SHP77 treated with DMSO at 0.1 percent for 48 hours (cell line): ENCODE measurements around the gene SRRM2.

Source experiments
- DNase-seq: peaks from one replicate; lab custom pipeline; 2025; lab: John Stamatoyannopoulos, UW

SRRM2 gene

DNA sequence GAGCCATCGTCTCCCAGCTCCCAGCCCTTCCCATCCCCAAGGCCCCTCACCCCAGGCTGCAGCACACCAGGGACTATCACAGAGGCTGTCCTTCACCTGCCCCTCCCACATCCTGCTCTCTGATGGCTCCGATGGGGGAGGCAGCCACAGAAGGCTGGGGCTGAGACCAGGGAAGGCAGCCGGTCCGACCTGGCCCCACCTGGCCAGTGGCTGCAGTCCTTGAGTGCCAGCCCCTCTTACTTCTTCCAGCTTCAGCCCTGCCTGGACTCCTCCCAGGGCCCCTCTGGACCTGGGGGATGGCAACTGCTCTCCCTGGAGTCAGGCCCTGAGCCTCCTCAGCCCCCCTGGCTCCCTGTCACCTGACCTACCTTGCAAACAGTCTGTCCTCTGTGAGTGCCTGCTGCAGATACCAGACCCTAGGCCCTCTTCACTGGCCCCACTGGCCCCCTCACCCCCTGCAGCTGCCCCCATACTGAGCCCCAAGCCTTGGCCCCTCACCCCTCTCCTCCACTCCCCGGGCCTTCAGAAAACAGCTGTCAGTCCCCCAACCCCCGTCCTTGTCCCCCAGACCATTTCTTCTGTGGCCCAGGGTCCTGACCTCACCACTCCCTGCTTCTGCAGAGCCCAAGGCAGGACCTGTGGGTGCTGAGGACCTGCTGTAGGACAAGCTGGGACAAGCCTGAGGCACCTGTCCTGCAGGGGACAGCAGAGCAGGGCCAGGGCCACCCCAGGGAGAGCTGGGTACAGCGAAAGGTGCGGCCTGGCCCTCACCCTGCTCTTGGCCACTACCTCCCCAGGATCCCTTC, 12.6 kb upstream of the SRRM2 start:
- no peak for DNase-seq

DNA sequence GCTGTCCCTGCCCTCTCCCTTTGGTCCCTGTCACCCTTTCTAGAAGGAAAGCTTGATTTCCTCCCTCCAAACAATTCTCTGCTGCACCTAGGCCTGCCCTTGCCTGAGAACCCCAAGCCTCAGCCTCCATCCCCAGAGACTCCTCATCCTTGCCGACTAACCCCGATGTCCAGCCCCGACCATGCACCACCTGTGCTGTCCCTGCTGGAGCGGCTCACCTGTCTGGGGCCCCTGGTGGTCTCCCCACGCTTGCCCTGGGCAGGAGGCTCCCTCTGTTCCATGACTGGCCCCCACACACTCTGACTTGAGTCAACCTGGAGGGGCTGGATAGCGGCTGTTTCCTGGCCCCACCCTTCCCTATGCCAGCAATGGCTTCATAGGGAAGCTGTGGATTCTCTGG, 12.0 kb upstream of the SRRM2 start:
- DNase-seq: no peak

DNA sequence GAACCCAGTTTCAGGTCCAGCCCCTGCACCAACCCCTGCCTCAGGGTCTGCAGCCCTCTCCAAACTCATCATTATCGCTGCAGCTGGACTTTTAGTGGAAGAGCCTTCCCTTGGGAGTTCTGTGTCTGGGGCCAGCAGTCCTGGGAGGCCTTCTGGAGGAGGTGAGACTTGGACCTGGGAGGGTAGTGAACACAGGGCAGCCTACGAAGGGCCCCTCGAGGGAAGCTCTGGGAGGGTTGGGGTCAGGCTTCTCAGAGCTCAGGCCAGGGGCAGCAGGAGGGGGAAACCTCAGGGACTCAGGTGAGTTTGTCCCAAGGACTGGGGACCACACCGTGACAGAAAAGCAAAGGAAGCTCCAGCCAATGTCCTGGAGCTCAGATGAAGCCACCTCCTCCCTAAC, 11.3 kb upstream of the SRRM2 start:
- DNase-seq: no peak

DNA sequence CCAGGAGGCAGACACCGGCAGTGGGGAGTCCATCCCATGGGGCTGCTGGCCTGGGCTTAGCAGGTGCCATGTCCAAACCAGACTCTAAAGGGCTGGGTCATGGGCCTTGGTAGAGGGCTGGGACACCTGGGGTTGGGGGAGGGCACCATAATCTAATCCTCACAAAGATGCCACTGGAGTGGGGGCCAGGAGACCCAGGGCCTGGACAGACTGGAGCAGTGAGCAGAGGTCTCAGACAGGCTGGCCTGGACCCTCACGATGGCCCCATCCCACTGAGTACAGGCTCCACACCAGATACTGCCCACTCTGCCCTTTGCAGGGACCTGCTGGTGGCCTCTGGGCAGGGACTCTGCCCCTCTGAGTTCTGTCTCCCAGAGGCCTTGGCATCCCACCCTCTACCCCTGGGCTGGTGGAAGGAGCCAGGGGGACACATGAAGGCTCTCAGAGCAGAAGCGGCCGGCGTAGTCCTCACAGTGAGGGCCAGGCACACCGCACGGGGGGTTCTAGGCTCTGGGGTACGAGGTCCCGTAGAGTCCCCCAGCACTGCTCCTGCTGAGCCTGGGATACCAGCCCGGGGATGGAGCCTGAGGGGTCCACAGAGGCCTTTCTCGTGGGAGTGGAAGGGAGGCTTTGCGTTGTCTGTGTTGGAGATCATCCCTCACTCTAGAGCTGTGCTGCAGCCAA, 10.0 kb upstream of the SRRM2 start:
- DNase-seq: no peak

DNA sequence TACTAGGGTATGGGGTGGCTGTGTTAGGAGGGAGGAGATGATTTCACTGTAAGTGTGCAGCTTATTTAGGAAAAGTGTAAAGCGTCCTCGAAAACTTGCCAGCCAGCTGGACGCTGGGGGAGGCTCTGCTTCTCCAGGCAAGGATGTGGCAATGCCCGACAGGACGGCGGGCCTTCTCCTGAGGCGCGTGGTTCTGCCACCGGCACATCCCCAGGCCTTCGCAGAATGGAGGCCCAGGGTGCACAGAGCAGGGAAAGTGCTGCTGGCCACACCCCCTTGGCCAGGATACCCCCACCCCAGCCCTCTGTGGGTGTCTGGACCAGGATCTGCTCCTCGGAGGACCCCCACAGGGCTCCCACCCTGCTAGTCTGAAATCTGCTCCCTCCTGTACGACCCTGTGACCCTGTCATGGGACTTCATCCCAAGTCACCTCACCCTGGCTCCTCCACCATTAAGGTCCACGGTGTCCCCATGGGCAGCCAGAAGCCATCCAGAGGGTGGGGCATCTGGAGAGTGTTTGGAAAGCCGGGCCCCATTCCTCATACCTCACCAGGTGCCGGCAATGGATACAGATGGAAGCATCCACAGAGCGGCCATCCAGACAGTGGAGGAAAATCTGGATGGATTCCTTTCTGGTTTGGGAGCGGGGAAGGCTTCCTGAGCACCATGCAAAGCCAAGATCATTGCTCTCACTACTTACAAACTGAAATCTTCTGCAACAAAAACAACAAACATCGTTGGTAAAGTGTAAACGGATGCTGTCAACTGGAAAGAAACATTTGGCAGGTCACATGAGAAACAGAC, 9.2 kb upstream of the SRRM2 start:
- DNase-seq: no peak

DNA sequence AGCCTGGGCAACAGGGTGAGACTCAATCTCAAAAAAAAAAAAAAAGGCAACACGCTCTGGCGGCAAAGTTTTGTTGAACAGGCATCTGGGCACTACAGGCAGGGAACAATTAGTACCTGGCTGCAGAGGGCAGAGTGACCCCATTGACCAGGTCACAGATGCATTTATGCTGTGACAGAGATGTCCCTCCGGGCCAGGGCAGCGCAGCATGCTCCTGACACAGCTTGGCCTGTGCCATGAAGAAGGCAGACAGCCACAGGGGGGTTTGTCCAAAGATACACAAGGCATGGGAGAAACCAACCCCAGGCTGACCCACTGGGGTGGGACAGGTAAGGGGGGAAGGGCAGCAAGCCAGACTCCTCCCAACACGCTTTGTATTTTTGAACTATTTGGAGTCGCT, 7.7 kb upstream of the SRRM2 start:
- DNase-seq: no peak

DNA sequence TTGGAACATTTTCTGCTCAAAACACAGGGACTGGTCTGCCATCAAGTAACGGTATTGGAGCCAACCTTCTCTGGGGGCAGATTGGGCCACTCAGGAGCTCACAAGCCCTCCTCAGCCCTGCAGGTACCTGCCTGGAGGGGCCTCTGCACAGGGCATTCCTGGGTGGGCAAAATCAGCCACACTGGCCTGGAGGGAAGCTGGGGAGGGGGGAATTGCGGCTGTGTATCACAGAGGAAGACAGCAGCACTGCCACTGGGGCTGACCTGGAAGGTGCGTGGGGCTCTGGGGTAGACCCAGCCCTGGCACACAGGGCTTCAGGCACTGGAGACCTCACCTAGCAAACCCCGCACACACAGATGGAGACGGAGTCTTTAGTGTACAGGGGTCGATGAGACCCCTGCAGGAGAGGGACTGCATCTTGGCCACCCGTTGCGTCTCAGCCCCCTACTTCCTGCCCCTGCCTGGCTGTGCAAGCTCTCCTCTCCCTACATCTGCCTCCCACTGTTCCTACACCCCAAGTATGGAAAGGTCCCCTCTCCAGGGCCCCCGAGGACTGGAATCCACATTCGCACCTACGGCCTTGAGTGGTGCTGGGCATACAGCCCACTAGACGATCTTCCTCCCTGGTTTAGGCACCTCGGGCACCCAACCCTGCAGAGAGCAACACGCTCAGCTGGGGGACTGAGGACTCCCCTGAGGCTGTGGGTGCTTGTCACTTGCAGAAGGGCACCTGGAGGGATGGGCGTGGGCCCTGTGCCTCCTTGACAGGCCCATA, 7.1 kb upstream of the SRRM2 start:
- no peak for DNase-seq

DNA sequence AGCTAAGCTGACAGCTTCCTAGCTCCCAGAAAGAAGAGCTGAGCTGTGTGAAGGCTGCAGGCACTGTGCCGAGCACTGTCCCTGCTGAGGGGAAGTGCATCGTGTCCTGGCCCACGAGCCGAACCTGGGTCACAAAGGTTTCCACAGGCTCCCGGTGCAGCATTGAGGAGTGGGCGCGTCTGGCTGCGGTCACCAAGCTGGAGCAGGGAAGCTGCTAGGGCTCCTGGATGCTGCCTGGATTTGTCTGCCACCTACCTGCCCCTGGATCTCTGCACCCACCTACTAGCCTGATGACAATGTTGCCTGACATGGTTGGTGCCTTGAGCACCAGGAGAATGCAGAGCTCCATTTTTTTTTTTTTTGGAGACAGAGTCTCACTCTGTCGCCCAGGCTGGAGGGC, 6.5 kb upstream of the SRRM2 start:
- DNase-seq: no peak

DNA sequence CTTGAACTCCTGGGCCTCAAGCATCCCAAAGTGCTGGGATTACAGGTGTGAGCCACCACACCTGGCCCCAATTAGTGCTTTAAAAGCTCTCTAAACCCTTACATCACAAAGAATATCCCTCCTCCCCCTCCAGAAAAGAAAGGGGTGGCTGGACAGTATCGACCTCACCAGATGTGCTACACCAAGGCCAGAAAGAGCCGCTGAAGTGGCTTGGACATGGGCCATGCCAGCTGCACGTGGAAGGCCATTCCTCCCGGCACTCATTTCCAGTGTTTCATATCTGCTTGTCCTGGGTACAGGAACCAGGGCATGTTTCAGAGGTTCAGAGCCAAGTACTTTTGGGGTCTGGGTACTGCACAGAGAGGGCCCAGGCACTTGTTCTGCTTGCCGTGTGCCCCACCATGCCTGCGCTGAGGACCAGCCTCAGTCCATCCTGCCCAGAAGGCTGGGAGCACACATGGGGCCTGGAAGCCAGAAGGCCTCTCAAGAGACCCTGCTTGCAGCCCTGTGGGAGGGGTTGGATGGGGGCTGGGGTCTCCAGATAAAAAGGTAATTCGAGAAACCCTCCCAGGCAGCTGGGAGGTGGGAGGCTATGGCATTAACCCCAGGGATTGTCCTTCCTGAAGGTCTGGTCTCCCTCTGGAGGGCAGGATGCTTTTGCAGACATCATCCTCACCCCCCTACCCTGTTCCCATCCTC, 3.5 kb upstream of the SRRM2 start:
- peak; percentile 44 for DNase-seq

DNA sequence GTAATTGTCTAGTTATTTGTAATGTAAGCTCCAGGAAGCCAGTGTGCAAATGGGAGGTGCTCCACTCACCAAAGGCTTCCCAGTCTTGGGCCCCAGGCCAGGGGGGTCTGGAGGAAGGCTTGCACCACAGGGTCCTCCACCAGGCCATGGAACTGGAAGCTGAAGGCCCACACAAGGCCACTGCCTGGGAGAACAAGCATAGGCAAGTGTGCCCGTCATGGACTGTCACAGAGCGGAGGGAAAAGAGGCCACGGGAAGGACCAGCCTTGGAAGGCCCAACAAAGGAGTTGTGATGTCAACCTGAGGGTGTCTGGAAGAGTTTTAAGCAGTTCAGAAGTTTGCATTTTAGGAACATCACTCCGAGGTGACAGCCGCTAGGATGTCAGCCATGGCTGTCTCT, 3.0 kb upstream of the SRRM2 start:
- DNase-seq: no peak

DNA sequence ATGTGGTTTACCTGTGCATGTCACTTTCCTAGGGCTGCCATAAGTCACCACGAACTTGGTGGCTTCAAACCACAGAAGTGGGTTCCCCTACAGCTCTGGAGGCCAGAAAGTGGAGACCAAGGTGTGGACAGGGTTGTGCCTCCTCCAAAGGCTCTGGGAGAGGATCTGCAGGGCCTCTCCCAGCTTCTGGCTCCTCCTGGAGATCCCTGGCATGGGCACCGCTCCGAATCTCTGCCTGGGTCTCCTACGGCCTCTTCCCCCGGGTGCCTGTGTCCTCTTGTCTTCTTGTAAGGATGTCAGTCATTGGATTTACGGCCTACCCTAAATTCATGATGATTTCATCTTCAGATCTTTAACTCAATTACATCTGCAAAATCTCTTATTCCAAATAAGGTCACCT, 2.5 kb upstream of the SRRM2 start:
- no peak for DNase-seq

DNA sequence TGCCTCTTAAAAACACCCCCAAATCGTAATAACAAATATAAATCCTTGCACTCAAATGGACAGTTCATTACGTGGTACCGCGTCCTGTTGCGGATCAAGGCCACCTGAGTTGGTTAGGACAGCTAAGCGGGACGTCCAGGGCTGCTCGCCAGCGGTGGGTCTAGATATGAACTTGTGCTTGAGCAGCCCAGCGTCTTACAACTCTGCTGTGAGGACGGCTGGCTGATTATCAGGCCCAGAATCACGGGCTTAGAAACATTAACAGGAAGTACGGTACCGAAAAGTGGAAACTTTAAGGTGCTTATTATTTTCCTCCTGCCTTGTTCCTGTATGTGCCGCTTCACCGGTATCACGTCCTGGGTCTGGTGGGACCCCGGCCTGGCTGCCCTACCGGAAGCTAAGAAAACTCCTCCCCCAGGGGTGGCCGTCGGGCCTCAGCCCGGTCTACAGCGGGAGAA, 832 bp upstream of the SRRM2 start:
- peak; percentile 77 for DNase-seq

DNA sequence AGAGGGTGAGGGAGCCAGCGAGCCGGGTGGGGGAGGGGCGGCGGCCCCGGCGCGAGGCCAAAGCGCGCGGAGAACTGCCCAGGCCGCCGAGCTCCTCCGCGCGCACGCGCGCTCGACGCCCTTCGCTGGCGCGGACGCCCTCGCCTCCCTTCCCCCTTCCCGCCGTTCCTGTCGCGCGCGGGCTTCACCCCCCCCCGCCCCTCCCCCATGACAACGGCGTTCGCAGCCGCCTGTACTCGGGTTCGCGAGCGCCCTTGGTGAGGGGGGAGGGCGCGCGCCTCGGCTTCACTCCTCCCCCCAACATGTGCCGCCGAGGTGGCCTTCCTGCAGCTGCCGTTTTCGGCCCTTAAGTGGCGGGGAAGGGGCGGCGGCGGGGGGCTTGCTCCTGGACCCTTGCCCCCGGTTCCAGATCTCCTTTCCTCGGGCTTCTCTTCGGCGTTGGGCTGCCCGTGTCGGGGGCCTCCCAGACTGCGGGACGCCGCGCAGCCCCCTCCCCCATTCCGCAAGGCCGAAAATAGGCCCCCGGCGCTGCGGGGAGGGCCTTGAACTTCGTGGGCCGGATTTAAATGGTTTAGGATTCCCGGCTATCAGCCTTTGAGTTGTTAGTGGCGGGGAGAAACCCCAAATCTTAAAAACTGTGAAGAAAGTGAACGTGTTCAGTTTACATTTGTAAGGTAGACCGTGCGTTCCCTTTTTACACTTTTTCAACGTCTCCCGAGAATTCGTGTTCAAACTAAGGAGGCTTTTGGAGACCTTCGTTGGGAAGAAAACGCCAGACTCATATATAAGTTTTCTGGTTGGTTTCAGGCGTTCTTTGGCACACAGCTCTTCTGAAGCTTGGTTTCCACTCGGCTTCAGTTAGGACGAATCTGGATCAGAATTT, 653 bp downstream of the SRRM2 start:
- DNase-seq: peak; percentile 62

DNA sequence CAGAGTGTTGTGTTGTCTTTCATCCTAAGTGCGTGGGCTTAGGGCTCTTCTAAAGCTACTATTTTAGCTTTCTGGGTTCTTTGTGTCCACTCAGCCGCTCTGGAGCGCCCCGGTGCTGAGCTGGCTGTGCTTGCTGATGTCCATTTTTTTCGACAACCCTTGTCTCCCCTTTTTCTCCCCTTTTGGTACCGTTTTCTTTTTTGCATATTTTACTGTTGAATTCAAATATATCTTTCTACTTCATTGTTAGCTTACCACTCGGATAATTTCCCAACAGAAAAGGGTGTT, 1.2 kb downstream of the SRRM2 start:
- no peak for DNase-seq

DNA sequence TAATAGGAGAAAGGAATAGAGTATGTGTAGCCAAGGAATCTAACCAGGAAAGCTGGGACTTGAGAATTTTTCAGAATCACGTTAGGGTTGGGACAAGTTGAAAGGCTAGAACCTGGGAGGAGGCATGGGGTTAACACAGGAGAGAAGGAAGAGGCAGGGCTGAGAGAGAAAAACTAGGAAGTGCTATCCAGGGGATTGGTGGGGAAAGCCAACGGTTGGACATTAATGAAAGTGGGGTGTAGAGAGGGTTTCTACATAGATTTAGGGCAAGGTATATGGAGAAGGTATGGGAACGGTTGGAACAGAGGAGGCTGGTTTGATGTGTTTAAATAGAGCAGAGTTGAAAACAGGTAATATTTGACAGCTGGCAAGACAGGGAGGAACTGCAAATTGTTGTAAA, 2.7 kb downstream of the SRRM2 start:
- no peak for DNase-seq

DNA sequence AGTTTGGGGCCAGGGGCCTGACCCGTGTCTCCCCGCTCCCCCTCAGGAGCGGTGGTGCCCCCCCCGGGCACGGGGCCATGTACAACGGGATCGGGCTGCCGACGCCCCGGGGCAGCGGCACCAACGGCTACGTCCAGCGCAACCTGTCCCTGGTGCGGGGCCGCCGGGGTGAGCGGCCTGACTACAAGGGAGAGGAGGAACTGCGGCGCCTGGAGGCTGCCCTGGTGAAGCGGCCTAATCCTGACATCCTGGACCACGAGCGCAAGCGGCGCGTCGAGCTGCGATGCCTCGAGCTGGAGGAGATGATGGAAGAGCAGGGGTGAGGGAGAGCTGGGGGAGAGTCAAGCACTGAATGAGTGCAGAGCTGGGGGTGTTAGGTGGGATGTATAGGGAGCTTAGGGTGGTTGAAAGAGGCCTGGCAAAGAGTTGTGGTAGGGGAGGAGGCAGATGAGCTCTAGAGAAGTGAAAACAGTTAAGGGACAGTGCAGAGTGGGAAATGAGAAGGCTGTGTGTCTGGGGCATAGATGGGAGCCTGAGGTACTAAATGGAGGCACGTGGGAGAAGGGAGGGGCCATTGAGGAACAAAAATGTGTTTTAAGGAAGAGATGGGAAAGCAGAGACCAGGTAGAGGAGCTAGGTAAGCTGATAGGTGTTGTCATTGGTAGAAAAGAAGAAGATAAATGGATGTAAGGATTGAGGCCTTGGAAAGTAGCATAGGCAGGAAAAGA, 4.0 kb downstream of the SRRM2 start:
- DNase-seq: no peak

DNA sequence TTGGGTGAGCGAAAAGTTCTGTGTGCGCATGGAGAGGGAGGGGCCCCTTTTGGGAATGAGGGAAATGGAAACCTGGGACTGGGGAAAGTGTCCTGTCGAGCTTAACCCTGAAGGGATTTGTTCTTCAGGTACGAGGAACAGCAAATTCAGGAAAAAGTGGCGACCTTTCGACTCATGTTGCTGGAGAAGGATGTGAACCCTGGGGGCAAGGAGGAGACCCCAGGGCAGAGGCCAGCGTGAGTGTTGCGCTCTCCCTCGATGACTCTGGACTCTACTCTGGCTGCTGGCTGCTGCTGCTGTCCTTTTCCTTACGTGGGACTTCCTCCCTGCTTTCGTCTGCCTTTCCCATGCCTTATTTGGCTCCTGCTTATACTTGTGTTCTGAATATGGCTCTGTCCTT, 4.9 kb downstream of the SRRM2 start:
- DNase-seq: no peak

DNA sequence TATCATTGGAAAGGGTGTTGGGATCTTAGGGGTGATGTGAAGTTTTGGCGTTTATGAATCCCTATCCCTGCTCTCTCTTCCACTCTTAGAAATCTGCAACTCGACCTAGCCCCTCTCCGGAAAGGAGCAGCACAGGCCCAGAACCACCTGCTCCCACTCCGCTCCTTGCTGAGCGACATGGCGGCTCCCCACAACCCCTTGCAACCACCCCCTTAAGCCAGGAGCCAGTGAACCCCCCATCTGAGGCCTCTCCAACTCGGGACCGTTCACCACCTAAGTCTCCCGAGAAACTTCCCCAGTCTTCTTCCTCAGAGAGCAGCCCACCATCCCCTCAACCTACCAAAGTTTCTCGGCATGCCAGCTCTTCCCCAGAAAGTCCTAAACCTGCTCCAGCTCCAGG, 9.0 kb downstream of the SRRM2 start:
- no peak for DNase-seq

DNA sequence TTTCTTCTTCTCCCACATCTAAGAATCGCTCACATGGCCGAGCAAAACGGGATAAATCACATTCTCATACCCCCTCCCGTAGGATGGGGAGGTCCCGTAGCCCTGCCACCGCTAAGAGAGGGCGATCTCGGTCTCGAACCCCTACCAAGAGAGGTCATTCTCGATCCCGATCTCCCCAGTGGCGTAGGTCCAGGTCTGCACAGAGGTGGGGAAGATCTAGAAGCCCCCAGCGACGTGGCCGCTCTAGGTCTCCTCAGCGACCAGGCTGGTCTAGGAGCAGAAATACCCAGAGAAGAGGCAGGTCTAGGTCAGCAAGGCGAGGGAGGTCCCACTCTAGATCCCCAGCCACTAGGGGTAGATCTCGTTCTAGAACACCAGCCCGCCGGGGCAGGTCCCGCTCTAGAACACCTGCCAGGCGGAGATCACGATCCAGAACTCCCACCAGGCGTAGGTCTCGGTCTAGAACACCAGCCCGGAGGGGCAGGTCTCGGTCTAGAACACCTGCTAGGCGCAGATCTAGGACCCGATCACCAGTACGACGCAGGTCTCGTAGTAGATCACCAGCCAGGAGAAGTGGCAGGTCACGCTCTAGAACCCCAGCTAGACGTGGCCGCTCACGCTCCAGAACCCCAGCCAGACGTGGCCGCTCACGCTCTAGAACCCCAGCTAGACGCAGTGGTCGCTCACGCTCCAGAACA, 9.6 kb downstream of the SRRM2 start:
- no peak for DNase-seq
